ENCODE results near the gene ARHGAP8. TPM values are rescaled to one million over a fixed set of nuclear protein-coding genes. Genes with fewer than 3 reads are reported as not detected.

Gene ARHGAP8
- total and polyA plus RNA-seq, 12 donors, result 0.17 to 0.53 (median 0.33) TPM; not detected in 5

DNA sequence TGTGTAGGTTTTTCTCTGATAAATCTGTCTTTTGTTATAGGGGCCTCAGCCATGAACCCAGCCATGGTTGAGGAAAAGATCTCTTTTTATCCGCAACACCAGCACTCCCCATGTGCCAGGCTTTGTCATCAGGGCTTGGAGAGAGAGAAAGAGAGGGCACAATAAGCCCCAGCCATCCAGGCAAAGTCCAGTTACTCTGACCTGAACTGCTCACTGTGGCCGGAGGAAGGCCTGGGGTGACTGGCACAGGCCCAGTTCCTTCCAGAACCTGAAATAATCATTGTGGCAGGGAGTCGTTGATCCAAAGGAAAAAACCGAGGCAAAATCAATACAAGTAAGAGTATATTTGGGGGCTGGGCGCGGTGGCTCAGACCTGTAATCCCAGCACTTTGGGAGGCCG lies 3.9 kb upstream of the ARHGAP8 start:
- TF ChIP-seq, protein P1, sequence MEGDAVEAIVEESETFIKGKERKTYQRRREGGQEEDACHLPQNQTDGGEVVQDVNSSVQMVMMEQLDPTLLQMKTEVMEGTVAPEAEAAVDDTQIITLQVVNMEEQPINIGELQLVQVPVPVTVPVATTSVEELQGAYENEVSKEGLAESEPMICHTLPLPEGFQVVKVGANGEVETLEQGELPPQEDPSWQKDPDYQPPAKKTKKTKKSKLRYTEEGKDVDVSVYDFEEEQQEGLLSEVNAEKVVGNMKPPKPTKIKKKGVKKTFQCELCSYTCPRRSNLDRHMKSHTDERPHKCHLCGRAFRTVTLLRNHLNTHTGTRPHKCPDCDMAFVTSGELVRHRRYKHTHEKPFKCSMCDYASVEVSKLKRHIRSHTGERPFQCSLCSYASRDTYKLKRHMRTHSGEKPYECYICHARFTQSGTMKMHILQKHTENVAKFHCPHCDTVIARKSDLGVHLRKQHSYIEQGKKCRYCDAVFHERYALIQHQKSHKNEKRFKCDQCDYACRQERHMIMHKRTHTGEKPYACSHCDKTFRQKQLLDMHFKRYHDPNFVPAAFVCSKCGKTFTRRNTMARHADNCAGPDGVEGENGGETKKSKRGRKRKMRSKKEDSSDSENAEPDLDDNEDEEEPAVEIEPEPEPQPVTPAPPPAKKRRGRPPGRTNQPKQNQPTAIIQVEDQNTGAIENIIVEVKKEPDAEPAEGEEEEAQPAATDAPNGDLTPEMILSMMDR (IDR thresholded peaks at IDR 0.05), result no peak
- intact Hi-C loops (cut with DNase I), result no loop called here
- ATAC-seq (no peak), DNase-seq (no peak)
- Histone ChIP-seq H3K4me3 (no peak overlapping the region), H3K9me3 (peaks cover 0 to 7% (median 0%) of the 10 kb centered on the region in 11 donors), H3K27ac (no peak overlapping the region), H3K27me3 (peaks cover 4 to 64% (median 44%) of the 10 kb centered on the region in 7 donors), H3K36me3 (no peaks in the 10 kb centered on the region), H3K4me1 (peaks cover 0 to 5% (median 0%) of the 10 kb centered on the region in 9 donors)
- 94 to 96% methylated on average over 7 of the region's 7 CpGs for WGBS, 2 donors

DNA sequence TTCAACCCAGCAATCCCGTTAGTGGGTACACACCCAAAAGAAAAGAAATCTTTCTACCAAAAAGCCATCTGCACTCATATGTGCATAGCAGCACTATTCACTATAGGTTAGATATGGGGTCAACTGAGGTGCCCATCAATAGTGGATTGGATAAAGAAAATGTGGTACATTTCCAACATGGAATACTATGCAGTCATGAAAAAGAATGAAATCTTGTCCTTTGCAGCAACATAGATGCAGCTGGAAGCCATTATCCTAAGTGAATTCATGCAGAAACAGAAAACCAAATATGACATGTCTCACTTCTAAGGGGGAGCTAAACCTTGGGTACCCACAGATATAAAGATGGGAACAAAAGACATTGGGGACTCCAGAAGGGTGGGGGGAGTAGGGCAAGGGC lies 1.9 kb upstream of the ARHGAP8 start:
- DNase-seq (no peak), ATAC-seq (no peak)
- peaks cover 0 to 5% (median 0%) of the 10 kb centered on the region in 9 donors for H3K4me1 ChIP-seq
- no peak overlapping the region for H3K4me3 ChIP-seq
- no peak overlapping the region for H3K27ac ChIP-seq
- H3K36me3 ChIP-seq, result no peaks in the 10 kb centered on the region
- H3K27me3 ChIP-seq, result peaks cover 4 to 76% (median 60%) of the 10 kb centered on the region in 7 donors
- TF ChIP-seq, protein P1 (IDR thresholded peaks at IDR 0.05), result no peak
- peaks cover 0 to 7% (median 0%) of the 10 kb centered on the region in 11 donors for H3K9me3 ChIP-seq
- 68 to 75% methylated on average over 1 of the region's 1 CpG for WGBS, 2 donors
- intact Hi-C loops (cut with DNase I), result no loop called here

DNA sequence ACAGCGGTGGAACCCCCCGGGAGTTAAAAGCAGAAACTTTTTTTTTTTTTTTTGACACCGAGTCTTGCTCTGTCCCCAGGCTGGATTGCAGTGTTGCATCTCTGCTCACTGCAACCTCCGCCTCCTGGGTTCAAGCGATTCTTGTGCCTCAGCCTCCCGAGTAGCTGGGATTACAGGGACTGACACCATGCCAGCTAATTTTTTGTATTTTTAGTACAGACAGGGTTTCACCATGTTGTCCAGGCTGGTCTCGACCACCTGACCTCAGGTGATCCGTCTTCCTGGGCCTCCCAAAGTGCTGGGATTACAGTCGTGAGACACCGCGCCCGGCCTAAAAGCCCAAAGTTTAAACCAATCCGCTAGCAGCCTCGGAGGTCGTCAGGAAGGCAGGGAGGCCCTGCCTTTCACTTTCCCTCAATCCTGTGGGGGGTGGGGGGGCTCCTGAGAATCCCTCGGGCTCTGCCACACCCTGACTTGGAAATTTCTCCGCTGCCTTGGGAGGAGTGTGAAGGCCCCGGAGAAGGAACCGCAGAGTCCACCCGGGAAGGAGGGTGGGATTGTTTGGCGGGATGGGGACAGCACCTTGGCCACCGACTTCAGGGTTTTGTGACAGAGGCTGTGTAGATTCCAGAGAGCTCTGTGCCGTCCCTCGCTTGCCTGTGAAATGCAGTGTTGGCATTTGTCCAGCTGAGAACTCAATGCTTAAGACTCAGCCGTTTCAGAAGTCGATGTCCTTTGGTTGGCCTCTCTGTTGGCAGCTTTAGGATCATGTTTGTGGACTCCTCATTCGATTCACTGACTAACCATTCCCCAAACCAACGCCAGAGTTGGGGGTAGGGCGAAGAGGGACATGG lies 1.0 kb downstream of the ARHGAP8 start:
- peaks cover 0 to 5% (median 0%) of the 10 kb centered on the region in 9 donors for H3K4me1 ChIP-seq
- DNase-seq, result no peak
- H3K9me3 ChIP-seq, result peaks cover 0 to 7% (median 0%) of the 10 kb centered on the region in 11 donors
- H3K36me3 ChIP-seq, result no peaks in the 10 kb centered on the region
- TF ChIP-seq, protein P1 (IDR thresholded peaks at IDR 0.05), result no peak
- H3K27ac ChIP-seq, result no peak overlapping the region
- H3K27me3 ChIP-seq, result peaks cover 4 to 77% (median 67%) of the 10 kb centered on the region in 7 donors
- intact Hi-C loops (cut with DNase I), result no loop called here
- no peak for ATAC-seq
- WGBS, 2 donors, result 12 to 17% methylated on average over 29 of the region's 29 CpGs
- H3K4me3 ChIP-seq, result no peak overlapping the region

DNA sequence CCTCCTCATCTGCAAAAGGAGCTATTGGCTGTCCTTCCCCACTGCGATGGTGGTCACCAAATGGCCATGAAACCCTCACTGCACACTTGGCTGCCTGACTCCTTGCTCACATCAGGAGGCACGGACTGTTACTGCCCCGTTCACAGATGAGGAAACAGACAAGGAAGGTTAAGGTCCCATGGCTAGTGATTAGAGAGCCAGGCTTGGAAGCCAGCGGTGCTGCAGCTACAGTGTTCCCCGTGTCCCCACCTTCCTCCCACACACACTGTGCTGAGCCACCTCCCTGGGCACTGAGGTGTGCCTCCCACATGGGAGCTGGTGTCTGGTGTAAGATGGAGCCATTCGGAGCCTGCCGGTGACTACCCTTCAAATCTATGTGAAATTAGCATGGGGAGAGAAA lies 2.6 kb downstream of the ARHGAP8 start:
- peaks cover 0 to 5% (median 0%) of the 10 kb centered on the region in 9 donors for H3K4me1 ChIP-seq
- DNase-seq (no peak), ATAC-seq (no peak)
- intact Hi-C loops (cut with DNase I), result no loop called here
- TF ChIP-seq, protein P1 (IDR thresholded peaks at IDR 0.05), result no peak
- peaks cover 0 to 7% (median 0%) of the 10 kb centered on the region in 11 donors for H3K9me3 ChIP-seq
- no peak overlapping the region for H3K4me3 ChIP-seq
- no peaks in the 10 kb centered on the region for H3K36me3 ChIP-seq
- WGBS, 2 donors, result 60 to 69% methylated on average over 7 of the region's 7 CpGs
- no peak overlapping the region for H3K27ac ChIP-seq
- H3K27me3 ChIP-seq, result peaks cover 4 to 75% (median 65%) of the 10 kb centered on the region in 7 donors
